Naive B cell (primary cell): Measurements from ENCODE around the gene MFAP4. TPM values are rescaled to one million over a fixed set of nuclear protein-coding genes. Genes with fewer than 3 reads are reported as not detected.

ENCODE experiments used
- ATAC-seq, 2 donors: fragments of 150-1000 bp; cut with Tn5 transposase; 2 replicates each; pipeline ENCODE4 v1.10.0; 2021; ENCODE audit warnings: low read depth in 2 of 2, mild to moderate bottlenecking in 2 of 2, moderate library complexity in 2 of 2
- DNase-seq: peaks from one replicate; pipeline ENCODE4 v3.0.0; 2022
- H3K27ac Mint-ChIP-seq, 6 donors: one replicate each; pipeline ENCODE4 v1.8.0; 2020 to 2022; ENCODE audit warnings: mild to moderate bottlenecking in 6 of 6, mixed read lengths in 6 of 6, moderate library complexity in 5 of 6, inconsistent platforms in 2 of 6
- H3K27me3 Mint-ChIP-seq, 3 donors: one replicate each; pipeline ENCODE4 v1.8.0; 2021 to 2022; ENCODE audit warnings: mixed read lengths in 3 of 3, mild to moderate bottlenecking in 1 of 3
- H3K36me3 Mint-ChIP-seq, 2 donors: one replicate each; pipeline ENCODE4 v1.8.0; 2020 to 2022; ENCODE audit warnings: mixed read lengths in 2 of 2, inconsistent platforms in 1 of 2, mild to moderate bottlenecking in 1 of 2
- H3K4me1 Mint-ChIP-seq, 3 donors: one replicate each; pipeline ENCODE4 v1.8.0; 2020 to 2022; ENCODE audit warnings: mixed read lengths in 3 of 3, inconsistent platforms in 1 of 3, mild to moderate bottlenecking in 1 of 3, moderate library complexity in 1 of 3
- H3K4me3 Mint-ChIP-seq, 8 donors: one replicate each; pipeline ENCODE4 v1.8.0; 2020 to 2022; ENCODE audit warnings: mild to moderate bottlenecking in 8 of 8, mixed read lengths in 8 of 8, moderate library complexity in 8 of 8, inconsistent platforms in 2 of 8
- H3K9me3 Mint-ChIP-seq, 7 donors: one replicate each; pipeline ENCODE4 v1.8.0; 2020 to 2022; ENCODE audit warnings: mixed read lengths in 7 of 7, mild to moderate bottlenecking in 5 of 7, inconsistent platforms in 2 of 7, moderate library complexity in 1 of 7
- polyA plus RNA-seq, 6 donors: library from polyadenylated mRNA; unstranded; fragments of 300-500 nt; fragmentation: Illumina TruSeq; gene quantifications; one replicate each; pipeline ENCODE4 v1.2.3, GENCODE V29; 2021; ENCODE audit warnings: low read depth in 6 of 6

MFAP4 gene, protein sequence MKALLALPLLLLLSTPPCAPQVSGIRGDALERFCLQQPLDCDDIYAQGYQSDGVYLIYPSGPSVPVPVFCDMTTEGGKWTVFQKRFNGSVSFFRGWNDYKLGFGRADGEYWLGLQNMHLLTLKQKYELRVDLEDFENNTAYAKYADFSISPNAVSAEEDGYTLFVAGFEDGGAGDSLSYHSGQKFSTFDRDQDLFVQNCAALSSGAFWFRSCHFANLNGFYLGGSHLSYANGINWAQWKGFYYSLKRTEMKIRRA
- polyA plus RNA-seq, result not detected

DNA sequence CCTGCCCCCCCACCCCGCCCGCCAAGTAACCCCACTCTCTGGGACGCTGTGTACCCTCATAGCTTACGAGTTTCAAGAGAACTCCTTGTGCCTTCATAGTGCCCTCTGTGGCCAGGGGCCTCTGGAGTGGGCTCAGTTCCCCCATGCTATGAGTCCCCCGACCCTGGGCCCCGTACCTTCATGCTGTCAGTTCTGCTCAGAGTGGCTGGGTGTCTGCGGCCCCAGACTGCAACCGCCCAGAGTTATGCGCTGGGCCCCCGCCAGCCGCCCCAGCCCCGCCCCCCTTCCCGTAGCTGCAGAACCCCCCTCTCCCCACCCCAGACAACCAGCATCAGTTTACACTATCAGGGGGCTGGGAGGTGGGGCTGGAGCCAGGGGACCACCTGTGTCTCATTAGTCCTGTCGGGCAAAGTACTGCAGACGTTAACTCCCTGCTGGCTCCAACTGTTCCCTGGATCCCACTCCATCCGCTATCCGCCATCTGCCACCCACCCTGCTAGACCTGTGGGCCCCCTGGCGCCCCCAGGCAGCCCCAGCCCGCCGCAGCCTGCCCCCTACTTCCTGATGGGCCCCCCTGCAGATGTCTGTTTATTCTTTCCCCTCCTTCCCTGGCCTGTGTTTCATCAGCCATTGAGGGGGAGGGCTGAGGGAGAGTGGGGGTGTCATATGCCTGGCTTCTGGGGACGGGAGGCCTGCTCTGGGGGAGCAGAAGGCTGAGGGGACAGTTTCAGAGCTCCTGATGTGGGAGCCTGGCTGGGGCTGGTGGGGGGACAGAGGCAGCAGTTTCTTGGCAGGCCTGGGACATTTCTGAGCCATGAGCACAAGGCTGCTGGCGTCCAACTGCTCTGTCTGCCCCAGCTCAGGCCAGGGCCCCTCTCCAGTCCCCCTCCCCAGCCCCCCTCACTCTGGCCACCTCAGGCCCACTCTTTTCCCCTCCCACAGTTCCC is at the start of gene MFAP4:
MFAP4 (minus strand) TSS at position 217 of the 947 bp plus-strand sequence; CDS start at position 182, 35 bp downstream.
- H3K4me1 Mint-ChIP-seq, result peaks cover 0 to 12% (median 5%) of the 10 kb centered on the region in 3 donors
- peak within 1 kb of the TSS in 2 of 8 donors; percentile 54 to 83 for H3K4me3 Mint-ChIP-seq
- H3K27me3 Mint-ChIP-seq, result peaks cover 12 to 18% (median 12%) of the 10 kb centered on the region in 3 donors
- H3K9me3 Mint-ChIP-seq, result no peaks in the 10 kb centered on the region
- DNase-seq (no peak), ATAC-seq (no peak)
- H3K36me3 Mint-ChIP-seq, result peaks cover 4 to 6% of the 10 kb centered on the region in 2 donors
- no peak within 1 kb of the TSS for H3K27ac Mint-ChIP-seq

DNA sequence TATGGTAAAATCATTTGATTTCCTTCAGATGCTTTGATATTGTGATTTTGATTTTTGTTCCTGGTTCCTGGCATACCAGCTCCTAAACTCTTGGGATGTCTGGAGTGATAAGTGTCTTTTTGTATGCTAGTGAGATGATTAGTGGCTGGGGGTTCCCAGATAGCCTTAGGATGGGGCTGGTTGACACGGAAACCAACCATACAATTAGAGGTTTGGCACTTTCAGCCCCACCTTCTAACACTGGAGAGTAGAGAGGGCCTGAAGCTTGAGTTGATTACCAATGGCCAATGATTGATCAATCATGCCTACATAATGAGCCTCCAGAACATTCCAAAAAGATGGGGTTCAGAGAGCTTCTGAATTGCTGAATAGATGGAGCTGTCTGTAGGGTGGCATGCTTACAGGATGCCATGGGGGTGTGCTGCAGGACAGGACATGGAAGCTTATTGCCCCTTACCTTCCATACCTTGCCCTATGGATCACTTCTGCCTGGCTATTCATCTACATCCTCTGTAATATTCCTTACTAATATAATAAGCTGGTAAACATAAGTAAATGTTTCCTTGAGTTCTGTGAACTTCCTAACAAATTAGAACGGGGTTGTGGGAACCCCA is 46.8 kb upstream of the MFAP4 start:
- Mint-ChIP-seq H3K9me3 (no peaks in the 10 kb centered on the region), H3K4me3 (no peak overlapping the region), H3K4me1 (no peaks in the 10 kb centered on the region), H3K36me3 (no peaks in the 10 kb centered on the region), H3K27me3 (peaks cover 0 to 9% (median 5%) of the 10 kb centered on the region in 3 donors), H3K27ac (no peak overlapping the region)
- DNase-seq (no peak), ATAC-seq (no peak)

DNA sequence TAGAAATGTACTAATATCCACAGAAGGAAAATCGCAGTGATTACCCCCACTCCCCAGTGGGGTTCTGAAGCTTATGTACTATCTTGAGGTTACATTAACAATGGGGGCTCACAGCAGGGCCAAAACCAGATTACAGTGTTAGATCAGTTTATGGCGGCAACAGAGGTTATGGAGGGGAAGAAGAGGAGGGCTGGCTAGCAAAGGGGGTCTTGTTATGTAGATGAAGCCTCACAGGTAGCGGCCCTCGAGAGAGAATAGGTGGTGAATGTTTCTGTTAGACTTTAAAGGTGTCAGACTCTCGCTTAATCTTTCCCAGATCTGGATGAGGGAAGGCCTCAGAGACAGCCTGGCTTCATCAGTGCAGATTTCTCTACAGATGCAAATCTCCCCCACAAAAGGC is 46.3 kb upstream of the MFAP4 start:
- Mint-ChIP-seq H3K4me3 (no peak overlapping the region), H3K4me1 (no peaks in the 10 kb centered on the region), H3K36me3 (no peaks in the 10 kb centered on the region), H3K9me3 (no peaks in the 10 kb centered on the region), H3K27ac (no peak overlapping the region), H3K27me3 (peaks cover 0 to 9% (median 6%) of the 10 kb centered on the region in 3 donors)
- ATAC-seq, result no peak
- DNase-seq, result no peak

DNA sequence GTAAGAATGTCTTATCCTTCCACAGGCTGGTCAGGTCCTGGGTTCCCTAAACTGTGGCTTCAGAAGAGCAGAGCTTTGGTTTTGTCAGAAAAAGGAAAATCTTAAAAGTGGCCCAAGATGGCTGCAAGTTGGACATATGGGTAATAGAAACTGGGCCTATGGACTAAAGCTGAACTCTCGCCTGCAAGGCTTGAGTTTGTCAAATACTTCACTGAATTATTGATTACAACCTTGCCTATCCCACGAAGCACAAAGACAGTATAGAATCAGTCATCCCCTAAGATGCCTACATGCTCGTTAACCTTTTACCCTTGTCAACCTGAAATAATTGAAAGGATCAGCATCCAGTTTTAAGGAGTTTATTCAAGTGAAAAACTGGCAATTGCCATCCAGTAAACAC is 44.7 kb upstream of the MFAP4 start:
- H3K4me1 Mint-ChIP-seq, result no peaks in the 10 kb centered on the region
- DNase-seq (no peak), ATAC-seq (no peak)
- no peak overlapping the region for H3K27ac Mint-ChIP-seq
- no peak overlapping the region for H3K4me3 Mint-ChIP-seq
- no peaks in the 10 kb centered on the region for H3K9me3 Mint-ChIP-seq
- peaks cover 0 to 11% (median 10%) of the 10 kb centered on the region in 3 donors for H3K27me3 Mint-ChIP-seq
- no peaks in the 10 kb centered on the region for H3K36me3 Mint-ChIP-seq

DNA sequence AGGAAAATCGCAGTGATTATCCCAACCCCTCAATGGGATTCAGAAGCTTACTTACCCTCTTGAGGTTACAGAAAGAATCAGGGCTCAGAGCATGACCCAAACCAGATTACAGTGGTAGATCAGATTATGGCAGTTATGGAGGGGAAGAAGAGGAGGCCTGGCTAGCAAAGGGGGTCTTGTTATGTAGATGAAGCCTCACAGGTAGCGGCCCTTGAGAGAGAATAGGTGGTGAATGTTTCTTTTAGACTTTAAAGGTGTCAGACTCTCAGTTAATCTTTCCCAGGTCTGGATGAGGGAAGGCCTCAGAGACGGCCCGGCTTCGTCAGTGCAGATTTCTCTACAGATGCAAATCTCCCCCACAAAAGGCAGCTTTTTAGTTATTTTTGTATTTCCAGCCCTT is 39.6 kb upstream of the MFAP4 start:
- Mint-ChIP-seq H3K36me3 (no peaks in the 10 kb centered on the region), H3K27ac (no peak overlapping the region), H3K4me1 (no peaks in the 10 kb centered on the region), H3K4me3 (no peak overlapping the region), H3K27me3 (peaks cover 0 to 22% (median 7%) of the 10 kb centered on the region in 3 donors), H3K9me3 (no peaks in the 10 kb centered on the region)
- no peak for ATAC-seq
- no peak for DNase-seq

DNA sequence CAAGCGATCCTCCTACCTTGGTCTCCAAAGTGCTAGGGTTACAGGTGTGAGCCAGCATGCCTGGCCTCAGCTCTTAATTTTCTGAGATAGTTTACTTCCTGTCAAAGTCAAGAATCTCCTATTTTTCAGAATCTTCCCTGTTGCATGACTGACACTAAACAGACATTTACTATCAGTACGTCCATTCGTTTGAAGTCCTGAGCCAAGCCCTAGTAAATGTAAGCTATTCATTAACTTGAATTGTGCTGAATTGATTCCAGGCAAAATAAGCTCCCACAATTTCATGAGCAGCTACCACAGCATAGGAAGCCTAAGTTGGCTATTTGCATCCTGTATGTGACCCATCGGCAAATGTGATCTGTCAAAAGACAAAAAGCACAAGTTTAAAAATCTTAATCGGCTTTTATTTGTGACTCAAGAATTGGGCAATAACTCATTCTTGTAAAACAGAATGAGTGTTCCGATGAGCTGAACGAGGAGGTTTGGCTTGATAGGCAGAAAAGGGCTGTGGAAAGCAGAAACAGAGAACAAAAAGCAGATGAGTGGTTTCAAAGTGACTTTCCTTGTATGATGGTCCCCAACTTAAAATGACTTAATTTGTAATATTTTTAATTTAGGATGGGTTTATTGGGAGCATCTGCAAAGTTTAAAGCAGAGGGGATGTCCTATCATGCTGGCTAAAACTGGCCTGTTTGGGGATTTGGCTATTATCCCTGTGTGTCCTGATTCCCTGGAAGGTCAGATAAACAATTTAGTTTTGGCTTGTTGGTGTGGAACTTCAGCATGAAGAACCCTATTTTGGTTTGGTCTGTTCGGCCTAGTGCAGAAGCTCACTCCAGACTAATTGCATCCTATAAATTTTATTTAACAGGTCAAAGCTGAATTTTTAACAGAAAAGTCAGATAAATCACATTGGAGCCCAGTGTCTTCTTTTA is 38.2 kb upstream of the MFAP4 start:
- H3K4me3 Mint-ChIP-seq, result no peak overlapping the region
- ATAC-seq (no peak), DNase-seq (no peak)
- H3K9me3 Mint-ChIP-seq, result no peaks in the 10 kb centered on the region
- H3K27me3 Mint-ChIP-seq, result peaks cover 0 to 28% (median 5%) of the 10 kb centered on the region in 3 donors
- H3K36me3 Mint-ChIP-seq, result no peaks in the 10 kb centered on the region
- H3K4me1 Mint-ChIP-seq, result no peaks in the 10 kb centered on the region
- H3K27ac Mint-ChIP-seq, result no peak overlapping the region

DNA sequence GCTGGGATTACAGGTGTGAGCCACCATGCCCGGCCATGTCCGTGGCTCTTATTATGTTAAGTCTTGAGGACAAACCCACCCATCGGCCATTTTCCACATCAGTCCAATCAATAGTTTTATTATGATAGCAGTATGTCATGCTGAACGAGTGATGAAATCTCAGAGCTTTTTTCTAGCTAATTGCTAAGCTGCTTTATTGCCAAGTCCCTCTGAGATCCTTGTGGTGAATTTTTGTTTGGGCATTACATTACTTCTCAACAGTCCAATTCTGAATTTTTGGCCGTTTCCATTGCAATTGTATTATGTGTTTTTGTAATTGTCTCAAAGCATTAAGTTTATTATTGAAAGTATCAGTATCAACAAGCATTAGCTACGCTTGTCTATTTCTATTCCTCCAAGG is 34.9 kb upstream of the MFAP4 start:
- Mint-ChIP-seq H3K36me3 (no peaks in the 10 kb centered on the region), H3K27me3 (peaks cover 0 to 23% (median 7%) of the 10 kb centered on the region in 3 donors), H3K4me1 (no peaks in the 10 kb centered on the region), H3K27ac (no peak overlapping the region), H3K9me3 (no peaks in the 10 kb centered on the region), H3K4me3 (no peak overlapping the region)
- ATAC-seq, result no peak
- no peak for DNase-seq

DNA sequence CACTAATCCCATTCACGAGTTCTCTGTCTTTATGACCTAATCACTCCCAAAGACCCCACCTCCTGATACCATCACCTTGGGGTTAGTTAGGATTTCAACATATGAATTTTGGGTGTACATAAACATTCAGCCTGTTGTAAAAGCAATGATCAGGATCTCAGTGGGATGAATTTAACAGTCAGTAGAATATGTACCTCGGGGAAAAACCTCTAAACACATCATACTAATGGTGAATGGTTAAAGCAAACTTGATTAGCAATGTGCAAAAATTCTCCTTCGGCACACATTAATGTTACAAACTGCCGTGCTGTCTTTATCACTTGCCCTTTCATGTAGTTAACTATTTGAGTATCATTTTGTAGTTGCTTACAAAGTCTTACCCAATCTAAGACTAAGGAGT is 34.2 kb upstream of the MFAP4 start:
- Mint-ChIP-seq H3K36me3 (no peaks in the 10 kb centered on the region), H3K4me1 (no peaks in the 10 kb centered on the region), H3K4me3 (no peak overlapping the region), H3K27ac (no peak overlapping the region), H3K27me3 (peaks cover 0 to 21% (median 7%) of the 10 kb centered on the region in 3 donors), H3K9me3 (no peaks in the 10 kb centered on the region)
- DNase-seq (no peak), ATAC-seq (no peak)

DNA sequence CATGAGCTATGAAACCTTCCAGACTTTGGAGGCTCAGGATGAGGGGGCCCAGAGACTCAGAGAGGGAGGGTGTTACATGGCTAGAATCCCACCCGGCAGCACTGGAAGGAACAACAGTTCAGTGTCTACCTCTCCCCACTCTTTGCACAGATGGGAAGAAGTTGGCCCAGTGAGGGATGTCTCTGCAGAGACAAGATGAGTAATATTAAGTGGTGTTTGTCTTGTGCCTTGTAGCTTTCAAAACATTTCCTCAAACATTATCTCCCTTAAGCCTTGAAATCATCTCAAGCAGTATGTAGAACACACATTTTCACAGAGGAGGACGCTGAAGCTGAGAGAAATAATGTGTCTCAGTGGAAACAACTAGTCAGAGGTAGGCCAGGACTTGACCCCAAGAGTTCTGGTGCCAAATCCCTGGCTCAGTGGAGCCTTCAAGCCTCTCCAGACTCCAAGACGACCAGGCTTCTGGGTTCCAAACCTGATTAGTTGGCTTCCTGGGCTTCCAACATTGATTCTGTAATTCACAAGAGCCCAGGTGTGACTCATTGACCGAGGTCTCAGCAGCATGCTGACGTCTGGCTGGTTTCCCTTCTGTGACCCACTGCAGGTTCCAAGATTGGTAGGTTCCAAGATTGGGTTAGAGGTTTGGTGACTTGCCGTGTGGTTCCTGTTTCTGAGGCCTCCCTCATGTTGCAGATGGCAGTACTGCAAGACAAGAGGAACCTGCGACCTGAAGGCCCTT is 31.4 kb upstream of the MFAP4 start:
- DNase-seq (no peak), ATAC-seq (peak in 1 of 2 donors; percentile 25)
- peaks cover 1 to 28% (median 7%) of the 10 kb centered on the region in 3 donors for H3K27me3 Mint-ChIP-seq
- no peaks in the 10 kb centered on the region for H3K9me3 Mint-ChIP-seq
- no peaks in the 10 kb centered on the region for H3K36me3 Mint-ChIP-seq
- H3K27ac Mint-ChIP-seq, result peak overlapping the region in 2 of 6 donors; percentile 1 to 54
- H3K4me1 Mint-ChIP-seq, result no peaks in the 10 kb centered on the region
- H3K4me3 Mint-ChIP-seq, result no peak overlapping the region

DNA sequence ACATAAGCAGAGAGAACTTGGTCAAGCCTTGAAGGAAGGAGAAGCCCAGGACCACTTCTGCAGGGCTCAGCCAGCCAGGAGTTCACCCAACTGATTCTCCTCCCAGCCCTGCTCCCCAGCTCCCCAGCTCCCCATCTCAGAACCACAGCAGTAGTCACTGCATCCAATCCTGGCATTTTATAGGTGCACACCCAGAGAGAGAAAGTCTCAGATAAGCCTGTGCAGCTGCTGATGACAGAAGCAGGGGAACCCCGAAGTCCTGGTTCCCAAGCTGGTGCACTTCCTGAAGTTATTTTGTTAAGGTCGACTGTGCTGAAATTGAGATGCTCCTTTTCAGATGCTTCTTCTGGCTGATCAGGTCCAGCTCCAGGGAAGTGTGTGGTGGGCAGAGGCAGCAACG is 30.6 kb upstream of the MFAP4 start:
- no peaks in the 10 kb centered on the region for H3K36me3 Mint-ChIP-seq
- H3K27me3 Mint-ChIP-seq, result peaks cover 7 to 28% (median 7%) of the 10 kb centered on the region in 3 donors
- ATAC-seq (no peak), DNase-seq (no peak)
- H3K27ac Mint-ChIP-seq, result peak overlapping the region in 1 of 6 donors; percentile 37
- H3K4me3 Mint-ChIP-seq, result no peak overlapping the region
- H3K9me3 Mint-ChIP-seq, result no peaks in the 10 kb centered on the region
- H3K4me1 Mint-ChIP-seq, result no peaks in the 10 kb centered on the region

DNA sequence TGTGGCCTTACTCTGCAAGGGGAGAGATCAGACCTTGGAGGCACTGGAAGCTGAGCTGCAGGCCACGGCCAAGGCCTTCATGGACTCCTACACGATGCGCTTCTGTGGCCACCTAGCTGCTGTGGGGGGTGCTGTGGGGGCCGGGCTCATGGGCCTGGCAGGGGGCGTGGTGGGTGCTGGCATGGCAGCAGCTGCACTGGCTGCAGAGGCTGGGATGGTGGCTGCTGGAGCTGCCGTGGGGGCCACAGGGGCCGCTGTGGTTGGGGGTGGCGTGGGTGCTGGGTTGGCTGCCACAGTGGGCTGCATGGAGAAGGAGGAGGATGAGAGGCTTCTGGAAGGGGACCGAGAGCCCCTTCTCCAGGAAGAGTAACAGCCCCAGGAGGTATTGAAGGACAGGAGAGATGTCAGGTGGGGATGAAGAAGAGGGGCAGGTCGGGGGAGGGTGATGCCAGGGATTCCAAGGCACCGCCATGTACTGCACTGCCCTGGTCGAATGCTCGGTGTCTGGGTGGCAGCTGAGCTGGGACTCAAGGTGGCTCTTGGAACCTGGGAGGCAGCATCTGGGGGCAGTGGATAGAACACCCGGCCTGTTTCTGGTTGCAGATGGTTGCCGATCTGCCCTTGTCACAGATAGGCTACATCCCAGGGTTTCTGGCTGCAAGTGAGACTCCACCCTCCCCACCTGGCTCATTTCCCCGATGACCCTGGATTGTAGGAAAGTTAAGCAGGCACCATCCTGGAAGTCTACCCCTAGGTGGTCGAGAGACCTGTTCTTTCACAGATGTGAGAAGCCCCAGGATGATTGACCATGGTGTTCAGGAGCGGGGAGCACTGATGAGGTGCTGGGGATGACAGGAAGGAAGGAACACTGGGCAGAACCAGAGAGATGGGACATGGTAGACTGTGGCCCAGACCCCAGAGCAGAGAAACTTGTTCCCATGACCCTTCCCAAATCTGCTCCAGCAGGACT is 29.1 kb upstream of the MFAP4 start:
- Mint-ChIP-seq H3K27me3 (peaks cover 7 to 34% (median 7%) of the 10 kb centered on the region in 3 donors), H3K4me3 (no peak overlapping the region), H3K36me3 (no peaks in the 10 kb centered on the region), H3K9me3 (no peaks in the 10 kb centered on the region), H3K27ac (peak overlapping the region in 1 of 6 donors; percentile 49), H3K4me1 (no peaks in the 10 kb centered on the region)
- DNase-seq (no peak), ATAC-seq (no peak)
